DND-41 (cell line): Measurements from ENCODE around the gene TNFRSF12A.

ENCODE experiments used
- ATAC-seq: fragments of 200-7000 bp; cut with Tn5 transposase; 3 replicates; pipeline ENCODE4 v1.9.1; 2021; ENCODE audit warnings: low read depth; ENCODE audit not compliant: insufficient read depth
- DNase-seq: peaks from one replicate; pipeline ENCODE4 v3.0.0-alpha.2; 2020
- H2AFZ ChIP-seq: 2 replicates; pipeline ENCODE4 v1.6.0; 2012; ENCODE audit warnings: low read depth, low read length
- H3K27ac ChIP-seq: 2 replicates; pipeline ENCODE4 v1.5.1; 2012; ENCODE audit warnings: low read length, inconsistent platforms
- H3K27me3 ChIP-seq: fragments of 200-600 bp; sonication (generic); 2 replicates; pipeline ENCODE4 v1.6.0; 2012; ENCODE audit warnings: low read length, mild to moderate bottlenecking, inconsistent platforms; ENCODE audit not compliant: insufficient read depth, poor library complexity
- H3K36me3 ChIP-seq: 2 replicates; pipeline ENCODE4 v1.5.1; 2012; ENCODE audit warnings: low read length, inconsistent platforms; ENCODE audit not compliant: insufficient read depth
- H3K4me1 ChIP-seq: 2 replicates; pipeline ENCODE4 v1.5.1; 2012; ENCODE audit warnings: mild to moderate bottlenecking, low read length; ENCODE audit not compliant: insufficient read depth
- H3K4me2 ChIP-seq: 2 replicates; pipeline ENCODE4 v1.6.0; 2012; ENCODE audit warnings: mild to moderate bottlenecking, moderate library complexity, low read length, inconsistent platforms; ENCODE audit not compliant: insufficient read depth
- H3K4me3 ChIP-seq, 2 experiments: fragments of 200-600 bp in 1 of 2; shearing (Covaris generic) in 1 of 2; 2 replicates each; pipeline ENCODE4 v1.5.1; 2012 to 2016; ENCODE audit warnings: inconsistent platforms in 2 of 2, low read length in 2 of 2, mild to moderate bottlenecking in 2 of 2, low read depth in 1 of 2, moderate library complexity in 1 of 2
- H3K79me2 ChIP-seq: 2 replicates; pipeline ENCODE4 v1.6.0; 2012; ENCODE audit warnings: low read length, inconsistent platforms; ENCODE audit not compliant: insufficient read depth
- H3K9ac ChIP-seq: 2 replicates; pipeline ENCODE4 v1.6.0; 2012; ENCODE audit warnings: low read depth, mild to moderate bottlenecking, inconsistent platforms, low read length, moderate library complexity
- H3K9me3 ChIP-seq: 2 replicates; pipeline ENCODE4 v1.5.1; 2012; ENCODE audit warnings: low read length, moderate library complexity, mild to moderate bottlenecking, inconsistent platforms; ENCODE audit not compliant: insufficient read depth, severe bottlenecking
- H4K20me1 ChIP-seq: 2 replicates; pipeline ENCODE4 v1.6.0; 2012; ENCODE audit warnings: low read length; ENCODE audit not compliant: insufficient read depth
- EZH2 ChIP-seq: IDR thresholded peaks from 3 replicates; pipeline ENCODE4 v1.6.1; 2012; ENCODE audit warnings: borderline replicate concordance, low read depth, mild to moderate bottlenecking, moderate library complexity, low read length, inconsistent platforms; ENCODE audit not compliant: severe bottlenecking
- TF ChIP-seq, protein P1 (sequence below): IDR thresholded peaks from 2 replicates; pipeline ENCODE4 v1.5.1; 2012; ENCODE audit warnings: borderline replicate concordance, low read length, moderate library complexity, mild to moderate bottlenecking; ENCODE audit not compliant: poor library complexity, severe bottlenecking; ENCODE audit errors: extremely low read depth

Gene TNFRSF12A

DNA sequence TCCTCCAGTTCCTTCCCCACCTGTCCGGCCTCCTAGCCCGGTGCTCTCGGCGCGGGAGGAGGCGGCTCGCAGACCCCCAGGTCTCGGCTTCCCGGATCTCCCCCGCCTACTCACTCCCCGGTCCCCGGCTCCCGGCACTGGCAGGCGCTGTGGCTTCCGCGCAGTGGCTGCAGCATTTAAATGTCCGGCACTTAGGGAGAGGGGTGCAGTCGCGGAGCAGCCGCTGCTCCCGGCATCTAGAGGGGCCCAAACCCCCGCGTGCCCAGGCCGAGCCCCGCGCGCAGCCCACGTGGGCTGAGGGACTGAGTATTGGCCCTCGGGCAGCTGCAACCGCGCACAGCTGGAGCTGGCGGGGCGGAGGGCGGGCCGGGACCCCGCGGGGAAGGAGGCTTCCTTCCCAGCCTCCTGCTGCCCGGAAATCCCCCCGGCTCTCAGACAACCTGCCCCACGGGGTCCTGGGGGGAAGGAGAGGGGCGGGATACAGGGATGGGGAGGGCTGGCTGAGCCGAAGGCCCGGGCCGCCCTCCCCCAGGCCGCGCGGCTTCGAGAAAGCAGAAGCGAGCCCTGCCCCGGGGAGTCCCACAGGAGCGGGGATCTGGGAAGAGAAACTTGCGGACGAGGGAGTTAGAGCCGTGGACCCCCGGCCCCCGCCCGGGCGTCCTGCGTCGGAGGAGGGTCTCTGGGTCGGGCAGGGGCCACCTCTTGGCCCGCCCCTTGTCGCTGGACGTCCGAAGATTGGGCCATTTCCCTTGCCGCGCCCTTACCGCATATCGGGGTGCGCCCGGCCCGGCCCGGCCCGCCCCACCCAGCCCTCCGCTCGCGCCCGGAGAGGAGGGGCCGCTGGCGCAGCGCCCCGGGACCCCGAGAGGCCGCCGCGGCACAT, 25.8 kb downstream of the TNFRSF12A start, which contains the start of gene MMP25:
MMP25 (plus strand) TSS at position 804 of the 883 bp plus-strand sequence. CDS start 357 bp downstream, outside the sequence.
- peak; percentile 56 for ATAC-seq
- Histone ChIP-seq H3K4me3 (peak within 1 kb of the TSS in 1 of 2 experiments; percentile 34; a peak in 3 of 4 replicates), H2AFZ (peak within 1 kb of the TSS; percentile 55), H3K9me3 (no peaks in the 10 kb centered on the region), H3K4me2 (peak within 1 kb of the TSS; percentile 60), H3K79me2 (no peaks in the 10 kb centered on the region), H4K20me1 (peaks cover 2% of the 10 kb centered on the region; the same call in 1 of the 2 replicates), H3K9ac (peak within 1 kb of the TSS; percentile 39; the same call in 1 of the 2 replicates), H3K36me3 (no peaks in the 10 kb centered on the region), H3K27me3 (peaks cover 25% of the 10 kb centered on the region), H3K4me1 (peaks cover 10% of the 10 kb centered on the region), H3K27ac (no peak within 1 kb of the TSS)
- TF ChIP-seq EZH2 = peak; percentile 86
- TF ChIP-seq, protein P1, sequence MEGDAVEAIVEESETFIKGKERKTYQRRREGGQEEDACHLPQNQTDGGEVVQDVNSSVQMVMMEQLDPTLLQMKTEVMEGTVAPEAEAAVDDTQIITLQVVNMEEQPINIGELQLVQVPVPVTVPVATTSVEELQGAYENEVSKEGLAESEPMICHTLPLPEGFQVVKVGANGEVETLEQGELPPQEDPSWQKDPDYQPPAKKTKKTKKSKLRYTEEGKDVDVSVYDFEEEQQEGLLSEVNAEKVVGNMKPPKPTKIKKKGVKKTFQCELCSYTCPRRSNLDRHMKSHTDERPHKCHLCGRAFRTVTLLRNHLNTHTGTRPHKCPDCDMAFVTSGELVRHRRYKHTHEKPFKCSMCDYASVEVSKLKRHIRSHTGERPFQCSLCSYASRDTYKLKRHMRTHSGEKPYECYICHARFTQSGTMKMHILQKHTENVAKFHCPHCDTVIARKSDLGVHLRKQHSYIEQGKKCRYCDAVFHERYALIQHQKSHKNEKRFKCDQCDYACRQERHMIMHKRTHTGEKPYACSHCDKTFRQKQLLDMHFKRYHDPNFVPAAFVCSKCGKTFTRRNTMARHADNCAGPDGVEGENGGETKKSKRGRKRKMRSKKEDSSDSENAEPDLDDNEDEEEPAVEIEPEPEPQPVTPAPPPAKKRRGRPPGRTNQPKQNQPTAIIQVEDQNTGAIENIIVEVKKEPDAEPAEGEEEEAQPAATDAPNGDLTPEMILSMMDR = no peak
- no peak for DNase-seq

DNA sequence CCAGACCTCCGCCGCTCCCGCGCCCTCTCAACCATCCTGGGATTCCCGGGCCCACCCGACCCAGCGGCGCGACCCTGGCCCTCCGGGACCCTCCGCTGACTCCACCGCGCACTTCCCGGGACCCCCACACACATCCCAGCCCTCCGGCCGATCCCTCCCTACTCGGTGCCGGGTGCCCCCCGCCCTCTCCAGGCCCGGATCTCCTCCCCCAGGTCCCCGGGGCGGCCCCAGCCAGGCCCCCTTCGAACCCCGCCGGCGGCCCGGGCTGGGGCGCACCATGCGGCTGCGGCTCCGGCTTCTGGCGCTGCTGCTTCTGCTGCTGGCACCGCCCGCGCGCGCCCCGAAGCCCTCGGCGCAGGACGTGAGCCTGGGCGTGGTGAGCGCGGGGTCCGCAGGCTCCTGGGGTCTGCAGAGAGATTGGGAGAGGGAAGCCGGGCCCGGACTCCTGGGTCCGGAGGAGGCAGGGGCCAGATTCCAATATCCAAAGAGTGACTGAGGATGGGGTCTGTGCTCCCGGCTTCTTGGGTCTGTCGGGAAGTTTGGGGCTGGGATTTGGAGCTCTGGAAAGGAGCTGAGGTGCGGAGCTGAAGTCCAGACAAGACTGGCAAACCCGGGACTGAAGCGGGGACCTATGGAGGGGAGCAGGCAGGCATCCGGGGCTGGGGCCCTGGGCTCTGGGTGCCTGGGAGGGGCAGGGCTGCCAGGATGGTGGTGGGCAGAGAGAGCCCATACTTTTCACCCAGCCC, 26.6 kb downstream of the TNFRSF12A start:
- H3K4me1 ChIP-seq = peaks cover 10% of the 10 kb centered on the region
- H4K20me1 ChIP-seq = peaks cover 2% of the 10 kb centered on the region; the same call in 1 of the 2 replicates
- H3K4me2 ChIP-seq = no peak overlapping the region
- peaks cover 25% of the 10 kb centered on the region for H3K27me3 ChIP-seq
- no peaks in the 10 kb centered on the region for H3K79me2 ChIP-seq
- H3K4me3 ChIP-seq = no peak overlapping the region
- H3K36me3 ChIP-seq = no peaks in the 10 kb centered on the region
- no peak overlapping the region for H3K9ac ChIP-seq
- TF ChIP-seq EZH2 = no peak
- TF ChIP-seq, protein P1 = no peak
- H2AFZ ChIP-seq = no peak overlapping the region
- no peak overlapping the region for H3K27ac ChIP-seq
- H3K9me3 ChIP-seq = no peaks in the 10 kb centered on the region
- DNase-seq = no peak
- no peak for ATAC-seq

DNA sequence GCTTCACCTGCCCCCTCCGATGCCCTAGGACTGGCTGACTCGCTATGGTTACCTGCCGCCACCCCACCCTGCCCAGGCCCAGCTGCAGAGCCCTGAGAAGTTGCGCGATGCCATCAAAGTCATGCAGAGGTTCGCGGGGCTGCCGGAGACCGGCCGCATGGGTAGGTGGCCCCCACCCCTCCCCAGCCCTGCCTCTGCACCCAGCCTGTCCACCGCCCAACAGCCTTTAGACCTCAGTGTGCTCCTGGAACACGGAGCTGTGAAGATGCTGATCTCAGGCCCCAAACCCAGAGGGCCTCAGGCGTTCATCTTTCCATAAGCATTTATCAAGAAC, 27.2 kb downstream of the TNFRSF12A start:
- TF ChIP-seq, protein P1 = no peak
- no peak for TF ChIP-seq EZH2

More for the DNA sequence above, 27.2 kb downstream of the TNFRSF12A start:
- Histone ChIP-seq H2AFZ (no peak overlapping the region), H3K4me1 (peaks cover 10% of the 10 kb centered on the region), H3K9me3 (no peaks in the 10 kb centered on the region), H3K79me2 (no peaks in the 10 kb centered on the region), H3K9ac (no peak overlapping the region), H4K20me1 (peaks cover 2% of the 10 kb centered on the region; the same call in 1 of the 2 replicates), H3K4me3 (no peak overlapping the region), H3K4me2 (no peak overlapping the region), H3K27me3 (peaks cover 25% of the 10 kb centered on the region), H3K27ac (no peak overlapping the region), H3K36me3 (no peaks in the 10 kb centered on the region)
- no peak for ATAC-seq
- DNase-seq = no peak
